HG03469 (cell line): ENCODE data around the gene PDE6G.

Source experiments
- ATAC-seq: cut with Tn5 transposase; IDR thresholded peaks from one replicate; pipeline ENCODE4 v1.9.1; 2021; ENCODE audit warnings: mild to moderate bottlenecking, moderate library complexity, moderate number of reproducible peaks; ENCODE audit not compliant: unreplicated experiment

PDE6G gene

DNA sequence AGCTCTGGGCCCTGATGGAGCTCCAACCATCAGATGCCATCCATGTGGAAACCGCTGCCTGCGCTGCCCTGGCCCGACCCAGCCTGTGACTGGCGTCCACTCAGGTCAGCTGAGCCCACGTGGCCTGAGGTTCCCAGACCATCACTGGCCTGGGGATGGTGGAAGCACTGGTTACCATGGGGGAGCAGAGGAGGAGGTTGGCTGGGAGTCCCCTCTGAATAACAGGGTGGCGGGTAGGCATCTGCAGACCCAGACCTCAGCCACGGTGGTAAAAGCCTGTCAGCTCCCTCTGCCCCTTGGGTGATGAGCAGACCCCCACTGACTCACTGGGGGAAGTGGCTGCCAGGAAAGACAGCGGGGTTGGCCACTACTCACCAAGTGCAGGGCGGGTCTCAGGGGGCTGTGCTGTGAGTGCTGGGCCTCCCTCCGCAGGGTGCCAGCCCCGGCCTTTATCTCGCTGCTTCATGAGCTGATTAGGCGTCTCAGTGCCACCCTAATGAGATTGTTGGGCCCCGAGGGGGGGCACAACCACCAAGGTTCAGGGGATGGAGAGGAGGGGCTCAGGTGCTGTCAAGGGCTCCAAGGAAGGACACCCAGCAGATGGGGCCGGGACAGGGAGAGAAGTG is at the start of gene PDE6G:
Gene PDE6G (minus strand): TSS at position 425 of the 626 bp plus-strand sequence. CDS start 3,237 bp downstream, outside the sequence.
- ATAC-seq: no peak

GRCh38 chr17:81705518-81706231 is 49.3 kb upstream of the PDE6G start:
- no peak for ATAC-seq

DNA sequence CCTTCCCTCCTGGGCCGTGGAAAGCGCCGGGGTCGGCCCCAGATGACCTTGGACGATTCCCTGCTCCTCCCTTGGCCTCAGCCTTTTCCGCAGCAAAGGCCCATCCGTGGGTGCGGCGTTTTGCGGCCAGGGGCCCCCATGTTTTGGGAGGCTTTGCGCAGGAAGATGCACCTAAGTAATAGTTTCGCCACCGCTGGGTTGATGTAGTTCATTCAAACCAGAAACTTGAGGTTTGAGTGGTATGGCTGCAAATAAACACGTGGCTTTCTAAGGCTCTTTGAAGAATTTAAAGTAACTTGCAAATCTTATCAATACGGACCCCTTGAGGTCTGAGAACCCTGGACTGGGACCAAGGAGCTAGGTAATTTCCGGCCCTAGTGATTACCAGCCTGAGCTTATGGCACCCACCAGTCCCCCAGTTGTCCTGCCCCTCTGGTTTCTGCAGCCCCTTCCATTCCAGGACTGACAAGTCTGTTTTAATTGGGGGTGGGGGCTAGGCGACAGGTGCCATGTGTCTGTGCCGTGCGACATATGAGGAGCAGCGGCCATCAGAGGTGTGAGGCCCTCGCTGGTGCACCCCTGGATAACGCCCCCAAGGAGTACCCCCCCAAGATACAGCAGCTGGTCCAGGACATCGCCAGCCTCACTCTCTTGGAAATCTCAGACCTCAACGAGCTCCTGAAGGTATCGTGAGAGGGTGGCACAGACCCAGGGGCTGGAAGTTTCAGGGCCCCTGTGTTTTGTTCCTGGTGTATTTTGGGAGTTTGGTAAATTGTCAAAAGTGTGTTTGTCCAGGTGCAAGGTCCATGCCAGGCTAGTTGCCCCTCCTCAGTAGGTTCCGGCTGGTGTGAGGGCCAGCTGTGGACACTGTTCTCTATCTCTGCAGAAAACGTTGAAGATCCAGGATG is 47.7 kb upstream of the PDE6G start:
- no peak for ATAC-seq

DNA sequence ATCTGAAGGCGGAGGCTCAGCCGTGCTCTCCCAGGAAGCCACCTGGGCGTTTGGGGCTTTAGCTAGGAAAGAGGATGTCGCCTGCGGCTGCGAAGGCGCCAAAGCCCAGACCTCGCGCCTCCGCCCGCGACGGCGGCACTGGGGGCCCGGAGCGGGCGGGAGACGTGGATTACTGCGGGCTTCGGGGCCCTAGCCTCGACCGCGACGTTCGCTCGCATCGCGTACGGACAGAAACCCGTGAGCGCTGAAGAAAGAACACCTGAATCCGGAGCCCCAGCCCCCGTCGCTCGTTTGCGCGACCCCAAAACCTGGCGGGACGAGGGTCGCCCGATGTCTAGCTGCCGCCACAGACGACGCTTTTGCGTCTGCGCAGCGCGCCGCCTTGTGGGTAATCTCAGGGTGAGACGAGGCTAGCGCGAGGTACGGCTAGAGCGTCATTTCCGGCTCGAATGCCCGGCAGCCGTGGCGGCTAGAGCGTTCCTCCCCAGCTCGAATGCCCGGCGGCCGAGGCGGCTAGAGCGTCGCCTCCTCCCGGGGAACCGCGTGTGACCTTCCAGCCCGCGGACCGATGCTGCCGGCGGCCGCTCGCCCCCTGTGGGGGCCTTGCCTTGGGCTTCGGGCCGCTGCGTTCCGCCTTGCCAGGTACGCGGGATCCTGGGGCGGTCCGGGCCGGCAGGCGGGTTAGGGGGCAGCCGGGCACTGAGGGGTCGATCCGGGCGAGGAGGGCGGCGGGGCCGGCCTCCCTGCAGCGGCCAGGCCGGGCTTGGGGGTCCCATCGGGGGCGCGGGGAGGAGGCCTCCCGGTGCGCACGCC is 46.8 kb upstream of the PDE6G start, which contains the start of gene MRPL12:
Gene MRPL12 (plus strand): TSS at position 434 of the 813 bp plus-strand sequence. CDS start 135 bp downstream, at position 569.
- peak; percentile 55 for ATAC-seq

- ATAC-seq: no peak
Observed at GRCh38 chr17:81701288-81702071, 45.1 kb upstream of the PDE6G start.

DNA sequence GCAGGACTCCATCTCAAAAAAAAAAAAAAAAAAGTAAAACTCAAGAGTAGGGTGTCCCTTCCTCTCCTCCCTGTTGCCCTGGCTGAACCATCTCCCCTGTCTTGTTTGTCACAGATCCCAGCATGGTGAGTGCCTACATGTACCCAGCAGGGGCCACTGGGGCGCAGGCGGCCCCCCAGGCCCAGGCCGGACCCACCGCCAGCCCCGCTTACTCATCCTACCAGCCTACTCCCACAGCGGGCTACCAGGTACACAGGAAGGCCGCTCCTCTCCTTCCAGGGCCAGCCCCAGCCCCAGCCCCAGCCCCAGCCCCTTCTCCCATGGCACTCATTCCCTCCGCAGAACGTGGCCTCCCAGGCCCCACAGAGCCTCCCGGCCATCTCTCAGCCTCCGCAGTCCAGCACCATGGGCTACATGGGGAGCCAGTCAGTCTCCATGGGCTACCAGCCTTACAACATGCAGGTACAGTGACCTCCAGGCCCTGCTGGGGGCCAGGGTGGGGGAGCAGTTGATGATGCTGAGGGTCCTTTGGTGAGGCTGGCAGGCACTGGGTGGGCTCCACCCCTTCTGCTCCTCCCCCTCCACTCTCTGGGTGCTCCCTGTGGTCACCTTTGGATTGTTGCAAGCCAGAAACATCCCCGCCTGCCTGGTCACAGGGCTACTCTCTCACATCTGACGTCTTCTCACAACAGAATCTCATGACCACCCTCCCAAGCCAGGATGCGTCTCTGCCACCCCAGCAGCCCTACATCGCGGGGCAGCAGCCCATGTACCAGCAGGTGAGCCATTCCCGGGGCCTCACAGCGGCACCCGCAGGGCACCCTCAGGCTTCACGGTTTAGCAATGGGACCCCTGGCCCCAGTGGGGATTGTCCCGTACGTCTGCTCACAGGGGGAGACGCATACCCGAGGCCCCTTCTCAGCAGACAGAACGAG is 44.3 kb upstream of the PDE6G start:
- ATAC-seq: no peak

DNA sequence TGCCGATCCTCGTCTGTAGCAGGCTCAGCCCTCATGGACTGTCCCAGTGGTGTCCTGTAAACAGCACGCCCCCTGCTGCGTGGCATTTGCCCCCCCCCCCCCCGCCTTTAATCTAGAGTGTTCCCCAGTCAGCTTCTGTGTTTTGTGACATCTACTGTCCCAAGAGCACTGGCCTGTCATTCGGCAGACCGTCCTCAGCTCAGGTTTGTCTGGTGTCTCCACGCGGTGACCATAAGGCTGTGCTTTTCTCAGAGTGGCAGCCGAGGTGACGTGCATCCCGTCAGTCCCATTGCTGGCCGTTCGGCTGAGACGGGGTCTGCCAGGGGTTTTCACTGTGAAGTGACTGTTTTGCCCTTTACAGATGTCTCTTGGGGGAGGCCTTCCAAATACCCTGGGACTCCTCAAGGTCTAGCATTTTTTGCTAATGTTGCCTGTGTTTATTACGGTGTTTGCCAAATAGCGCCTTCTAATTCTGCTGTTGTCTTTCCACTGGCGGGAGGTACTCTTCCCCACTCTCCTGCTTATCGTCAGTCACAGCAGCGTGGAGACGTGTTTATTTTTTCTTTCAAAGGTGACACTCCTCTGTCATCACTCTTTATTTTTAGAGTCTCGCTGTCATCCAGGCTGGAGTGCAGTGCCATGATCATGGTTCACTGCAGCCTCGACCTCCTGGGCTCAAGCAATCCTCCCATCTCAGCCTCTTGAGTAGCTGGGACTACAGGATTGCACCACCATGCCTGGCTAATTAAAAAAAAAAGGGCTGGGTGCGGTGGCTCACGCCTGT is 41.1 kb upstream of the PDE6G start:
- ATAC-seq: no peak

- no peak for ATAC-seq
Observed at GRCh38 chr17:81696218-81696941, 40.0 kb upstream of the PDE6G start.

DNA sequence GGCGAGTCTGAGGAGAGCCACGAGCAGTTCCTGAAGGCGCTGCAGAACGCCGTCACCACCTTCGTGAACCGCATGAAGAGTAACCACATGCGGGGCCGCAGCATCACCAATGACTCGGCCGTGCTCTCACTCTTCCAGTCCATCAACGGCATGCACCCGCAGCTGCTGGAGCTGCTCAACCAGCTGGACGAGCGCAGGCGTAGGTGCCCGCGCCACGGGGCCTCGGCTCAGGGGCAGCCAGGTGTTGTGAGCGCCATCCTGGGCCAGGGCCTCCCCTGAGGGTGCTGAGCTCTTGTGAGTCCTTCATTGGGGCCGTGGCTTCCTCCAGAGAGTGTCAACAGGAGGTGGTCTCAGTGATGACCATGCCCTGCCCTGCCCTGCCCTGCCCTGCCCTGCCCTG is 39.5 kb upstream of the PDE6G start:
- ATAC-seq: no peak

DNA sequence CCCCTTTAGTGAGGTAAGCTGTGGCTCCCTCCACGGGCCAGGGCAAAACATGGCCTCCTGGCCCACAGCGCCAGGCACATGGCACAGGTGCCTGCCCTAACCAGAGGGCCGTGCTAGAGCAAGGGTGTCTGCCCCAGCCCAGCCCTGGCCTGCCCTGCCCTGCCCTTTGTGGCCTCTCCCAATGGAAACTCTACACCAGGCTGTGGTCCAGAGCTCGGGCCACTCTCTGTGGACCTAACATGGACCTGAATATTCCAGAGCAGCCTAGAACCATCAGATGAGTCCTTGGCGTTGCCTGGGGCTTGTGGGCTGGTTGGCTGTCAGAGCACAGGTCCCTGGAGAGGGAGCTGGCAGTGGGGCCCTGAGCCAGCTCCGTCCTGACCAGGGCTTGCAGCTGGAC is 38.9 kb upstream of the PDE6G start:
- no peak for ATAC-seq

- no peak for ATAC-seq
Observed at GRCh38 chr17:81694810-81695209, 38.5 kb upstream of the PDE6G start.

DNA sequence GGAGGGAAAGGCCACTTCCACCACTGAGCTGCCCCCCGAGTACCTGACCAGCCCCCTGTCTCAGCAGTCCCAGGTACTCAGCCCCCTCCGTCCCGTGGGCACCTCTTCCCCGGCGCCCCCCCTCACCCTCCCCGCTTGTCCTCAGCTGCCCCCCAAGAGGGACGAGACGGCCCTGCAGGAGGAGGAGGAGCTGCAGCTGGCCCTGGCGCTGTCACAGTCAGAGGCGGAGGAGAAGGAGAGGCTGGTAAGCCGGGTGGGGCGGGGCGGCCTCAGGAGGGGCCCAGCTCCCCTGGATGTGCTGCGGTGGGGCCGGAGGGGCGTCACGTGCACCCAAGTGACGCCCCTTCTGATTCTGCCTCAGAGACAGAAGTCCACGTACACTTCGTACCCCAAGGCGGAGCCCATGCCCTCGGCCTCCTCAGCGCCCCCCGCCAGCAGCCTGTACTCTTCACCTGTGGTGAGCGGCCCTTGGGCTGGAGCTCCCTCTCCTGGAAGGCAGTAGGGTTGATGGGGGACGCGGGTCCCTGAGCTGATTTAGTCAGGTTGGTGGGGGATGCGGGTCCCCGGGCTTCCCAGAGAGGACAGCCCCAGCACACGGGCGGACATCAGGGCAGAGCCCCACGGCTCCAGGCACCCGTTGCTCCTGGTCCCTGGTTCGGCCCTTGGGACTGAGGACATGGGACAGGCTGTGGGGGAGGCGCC is 37.3 kb upstream of the PDE6G start:
- ATAC-seq: no peak

DNA sequence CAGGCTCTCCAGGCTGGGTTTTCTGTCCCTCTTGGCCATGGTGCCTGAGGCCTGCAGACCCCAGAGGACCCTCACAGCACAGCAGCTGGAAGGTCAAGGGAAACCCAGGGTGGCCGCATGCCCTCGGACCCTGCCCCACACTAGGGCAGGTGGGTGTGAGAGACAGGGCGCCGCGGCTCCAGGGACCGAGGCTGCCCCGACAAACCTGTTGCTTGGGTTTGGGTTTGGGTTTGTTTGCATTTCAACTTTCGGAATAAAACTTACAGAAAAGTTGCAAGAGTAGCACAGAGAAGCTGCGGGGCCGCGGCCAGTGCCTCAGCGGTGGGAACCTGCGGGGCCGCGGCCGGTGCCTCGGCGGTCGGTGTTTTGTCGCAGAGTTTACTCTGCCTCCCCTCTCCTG is 35.3 kb upstream of the PDE6G start:
- ATAC-seq: no peak

- no peak for ATAC-seq
Observed at GRCh38 chr17:81691196-81691595, 34.9 kb upstream of the PDE6G start.

GRCh38 chr17:81690549-81690948 is 34.2 kb upstream of the PDE6G start:
- ATAC-seq: no peak

DNA sequence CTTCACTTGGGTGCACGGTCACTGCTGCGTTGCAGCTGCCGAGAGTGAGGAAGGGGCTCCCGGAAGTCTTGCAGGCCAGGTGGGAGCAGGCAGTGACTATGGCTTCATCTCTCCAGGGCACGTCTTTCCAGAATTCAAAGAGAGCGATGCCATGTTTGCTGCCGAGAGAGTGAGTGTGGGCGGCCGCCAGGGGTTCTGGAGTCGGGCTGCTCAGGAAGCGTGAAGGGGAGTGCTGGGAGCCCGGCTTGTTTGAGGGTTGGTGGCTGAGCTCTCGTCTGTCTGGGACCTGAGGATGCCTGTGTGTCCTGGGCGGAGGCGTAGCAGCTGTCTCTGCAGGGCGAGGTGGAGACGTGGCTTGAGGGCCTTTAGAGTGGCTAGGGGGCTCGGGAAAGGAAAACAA is 33.7 kb upstream of the PDE6G start:
- no peak for ATAC-seq

DNA sequence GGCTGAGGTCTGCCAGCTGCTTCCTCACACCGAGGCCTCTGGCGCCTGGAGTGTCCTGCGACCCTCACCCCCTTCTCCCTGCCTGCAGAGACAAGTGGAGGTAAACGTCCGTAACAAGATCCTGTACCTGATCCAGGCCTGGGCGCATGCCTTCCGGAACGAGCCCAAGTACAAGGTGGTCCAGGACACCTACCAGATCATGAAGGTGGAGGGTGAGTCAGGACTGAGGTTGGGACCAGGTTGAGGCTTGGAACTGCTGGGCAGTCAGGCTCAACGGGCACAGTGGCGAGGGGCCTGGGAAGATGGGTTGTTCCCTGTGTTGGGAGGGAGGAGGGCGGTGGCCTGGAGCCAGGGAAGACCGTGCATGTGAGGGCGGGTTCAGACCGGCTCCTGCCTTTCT is 32.3 kb upstream of the PDE6G start:
- no peak for ATAC-seq
